Gastroesophageal sphincter (tissue), 3 donors: ENCODE results near the gene APOD.

ENCODE experiments used
- POLR2A ChIP-seq, 2 donors: fragments of 450-650 bp; IDR thresholded peaks; one replicate each; pipeline ENCODE4 v1.6.1; 2017; ENCODE audit warnings: antibody characterized with exemption in 2 of 2, mild to moderate bottlenecking in 2 of 2, moderate library complexity in 1 of 2
- POLR2AphosphoS5 ChIP-seq: sonication (generic); formaldehyde crosslinking; IDR thresholded peaks from one replicate; pipeline ENCODE4 v1.6.1; 2017; ENCODE audit warnings: antibody characterized with exemption
- TF ChIP-seq, protein P1 (sequence below), 4 experiments: fragments of 200-600 bp in 2 of 4; fragments of 450-650 bp in 2 of 4; sonication (generic) in 1 of 4; IDR thresholded peaks; one replicate each; pipeline ENCODE4 v1.5.1; 2017 to 2019; ENCODE audit warnings: antibody characterized with exemption in 4 of 4, mild to moderate bottlenecking in 2 of 4, moderate library complexity in 2 of 4

GRCh38 chr3:195570912-195571311 lies 12.8 kb downstream of the APOD start:
- TF ChIP-seq, protein P1, sequence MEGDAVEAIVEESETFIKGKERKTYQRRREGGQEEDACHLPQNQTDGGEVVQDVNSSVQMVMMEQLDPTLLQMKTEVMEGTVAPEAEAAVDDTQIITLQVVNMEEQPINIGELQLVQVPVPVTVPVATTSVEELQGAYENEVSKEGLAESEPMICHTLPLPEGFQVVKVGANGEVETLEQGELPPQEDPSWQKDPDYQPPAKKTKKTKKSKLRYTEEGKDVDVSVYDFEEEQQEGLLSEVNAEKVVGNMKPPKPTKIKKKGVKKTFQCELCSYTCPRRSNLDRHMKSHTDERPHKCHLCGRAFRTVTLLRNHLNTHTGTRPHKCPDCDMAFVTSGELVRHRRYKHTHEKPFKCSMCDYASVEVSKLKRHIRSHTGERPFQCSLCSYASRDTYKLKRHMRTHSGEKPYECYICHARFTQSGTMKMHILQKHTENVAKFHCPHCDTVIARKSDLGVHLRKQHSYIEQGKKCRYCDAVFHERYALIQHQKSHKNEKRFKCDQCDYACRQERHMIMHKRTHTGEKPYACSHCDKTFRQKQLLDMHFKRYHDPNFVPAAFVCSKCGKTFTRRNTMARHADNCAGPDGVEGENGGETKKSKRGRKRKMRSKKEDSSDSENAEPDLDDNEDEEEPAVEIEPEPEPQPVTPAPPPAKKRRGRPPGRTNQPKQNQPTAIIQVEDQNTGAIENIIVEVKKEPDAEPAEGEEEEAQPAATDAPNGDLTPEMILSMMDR (IDR thresholded peaks at IDR 0.05): no peak
- TF ChIP-seq POLR2AphosphoS5 (no peak), POLR2A (IDR thresholded peaks at IDR 0.05) (no peak)
